Panc1 (cell line): Measurements from ENCODE around the gene CPZ. TPM values are rescaled to one million over a fixed set of nuclear protein-coding genes. Genes with fewer than 3 reads are reported as not detected.
A peak's percentile ranks its signal among the peaks of the same experiment; 100 is the strongest.

Experiments used
- ATAC-seq: fragments of 200-7000 bp; cut with Tn5 transposase; 2 replicates; pipeline ENCODE4 v1.9.1; 2020; ENCODE audit warnings: mild to moderate bottlenecking, moderate library complexity
- Bru-seq: library from RNA; stranded (reverse); fragments of 400-500 nt; gene quantifications from one replicate; lab custom pipeline; 2021; lab: Mats Ljungman, UMichigan
- BruChase-seq, 2 experiments: library from RNA; stranded (reverse); fragments of 400-500 nt; gene quantifications; one replicate each; lab custom pipeline; 2021; lab: Mats Ljungman, UMichigan
- BruUV-seq: library from RNA; stranded (reverse); fragments of 400-500 nt; replicated peaks from 2 replicates; lab custom pipeline; 2021; lab: Mats Ljungman, UMichigan
- CTCF ChIA-PET: fragments of 300-600 bp; sonication (Branson Sonifier 250); formaldehyde crosslinking; loops from one replicate; lab custom pipeline; 2022; ENCODE audit warnings: antibody characterized with exemption; lab: Charles Lee
- POLR2A ChIA-PET: fragments of 300-600 bp; sonication (Branson Sonifier 250); formaldehyde crosslinking; loops from one replicate; lab custom pipeline; 2022; ENCODE audit warnings: antibody characterized with exemption; lab: Charles Lee
- DNase-seq: peaks from one replicate; pipeline ENCODE4 v3.0.0-alpha.2; 2010; ENCODE audit warnings: low read depth, low spot score
- H3K27ac ChIP-seq: 2 replicates; pipeline ENCODE4 v1.5.1; 2011; ENCODE audit warnings: mild to moderate bottlenecking, low read length, inconsistent platforms
- H3K27me3 ChIP-seq: fragments of 200-500 bp; sonication (Bioruptor generic); 2 replicates; pipeline ENCODE4 v1.6.0; 2014; ENCODE audit warnings: low read length, inconsistent platforms; ENCODE audit not compliant: control insufficient read depth, insufficient read depth
- H3K36me3 ChIP-seq: fragments of 200-500 bp; sonication (Bioruptor generic); 2 replicates; pipeline ENCODE4 v1.5.1; 2014; ENCODE audit warnings: inconsistent platforms, mild to moderate bottlenecking, low read length, moderate library complexity; ENCODE audit not compliant: control insufficient read depth, insufficient read depth
- H3K4me1 ChIP-seq: 2 replicates; pipeline ENCODE4 v1.5.1; 2011; ENCODE audit warnings: inconsistent platforms, mild to moderate bottlenecking, low read length, moderate library complexity; ENCODE audit not compliant: control insufficient read depth, insufficient read depth
- H3K4me3 ChIP-seq, 2 experiments: 2 replicates each; pipeline ENCODE4 v1.5.1; 2011 to 2012; ENCODE audit warnings: low read depth in 2 of 2, low read length in 2 of 2, mild to moderate bottlenecking in 2 of 2, inconsistent platforms in 1 of 2, moderate library complexity in 1 of 2
- H3K9me3 ChIP-seq: fragments of 200-500 bp; sonication (Bioruptor generic); 2 replicates; pipeline ENCODE4 v1.5.1; 2014; ENCODE audit warnings: low read depth, mild to moderate bottlenecking, inconsistent platforms, low read length, moderate library complexity; ENCODE audit not compliant: control insufficient read depth, insufficient read depth
- CTCF ChIP-seq: fragments of 450-650 bp; IDR thresholded peaks from 2 replicates; pipeline ENCODE4 v1.5.1; 2017; ENCODE audit warnings: mild to moderate bottlenecking
- POLR2AphosphoS5 ChIP-seq: IDR thresholded peaks from 2 replicates; pipeline ENCODE4 v1.6.1; 2012; ENCODE audit warnings: mild to moderate bottlenecking, low read depth, low read length, moderate library complexity
- REST ChIP-seq, 2 experiments: IDR thresholded peaks; 2 replicates each; pipeline ENCODE4 v1.6.1; 2011 to 2012; ENCODE audit warnings: low read depth in 2 of 2, control low read depth in 1 of 2, low read length in 1 of 2, mild to moderate bottlenecking in 1 of 2, moderate library complexity in 1 of 2; ENCODE audit not compliant: insufficient read depth in 1 of 2
- SIN3A ChIP-seq: IDR thresholded peaks from 2 replicates; pipeline ENCODE4 v1.6.1; 2012; ENCODE audit warnings: low read depth, mild to moderate bottlenecking, low read length, moderate library complexity, borderline replicate concordance; ENCODE audit not compliant: insufficient read depth
- TCF7L2 ChIP-seq: IDR thresholded peaks from 2 replicates; pipeline ENCODE4 v1.6.1; 2011; ENCODE audit warnings: mild to moderate bottlenecking, low read depth, low read length, inconsistent platforms
- in situ Hi-C: cut with HindIII; loops from 2 replicates; pipeline ENCODE4 v1.10.0; 2016; ENCODE audit warnings: low sequenced_read_pairs, low pct_unique_long_range_greater_than_20kb
- intact Hi-C: fragments of 100-400 bp; cut with micrococcal nuclease; formaldehyde crosslinking; loops from one replicate; pipeline ENCODE4 v1.10.0; 2022; ENCODE audit not compliant: unreplicated experiment
- long read RNA-seq: library from polyadenylated mRNA; unstranded; transcript quantifications from one replicate; pipeline ENCODE4 v2.0.0, GENCODE V29; 2021; ENCODE audit not compliant: unreplicated experiment
- polyA plus RNA-seq: library from polyadenylated mRNA; unstranded; fragments of >200 nt; gene quantifications from one replicate; pipeline ENCODE4 v1.2.1, GENCODE V29; 2012; ENCODE audit warnings: missing spikeins; ENCODE audit not compliant: insufficient read length
- total RNA-seq: library from RNA; stranded (reverse); gene quantifications from one replicate; pipeline ENCODE4 v1.2.1, GENCODE V29; 2021; ENCODE audit not compliant: unreplicated experiment

The CPZ gene
- total RNA-seq (0.15 TPM), Bru-seq, nascent RNA (percentile 11 among the genes with signal in this experiment), BruChase-seq, experiment 1, labeled RNA remaining after a 2-hour chase (percentile 8 among the genes with signal in this experiment), BruChase-seq, experiment 2, labeled RNA remaining after a 6-hour chase (percentile 9 among the genes with signal in this experiment)
- 0.17 TPM for polyA plus RNA-seq
- long read RNA-seq: 0 reads

- Histone ChIP-seq H3K9me3 (no peaks in the 10 kb centered on the region), H3K27me3 (no peaks in the 10 kb centered on the region), H3K4me1 (no peaks in the 10 kb centered on the region), H3K4me3 (no peak within 1 kb of the TSS), H3K27ac (no peak within 1 kb of the TSS), H3K36me3 (no peaks in the 10 kb centered on the region)
- ChIA-PET CTCF (interaction anchor here (0.8 kb wide), 1 partner anchor 124 kb away, joined by 3 read pairs; no protein-coding TSS in a partner anchor), POLR2A (no interaction called here)
- intact Hi-C loops (no loop called here), in situ Hi-C loops (no loop called here)
- no TSS peak for BruUV-seq
- no peak for TF ChIP-seq SIN3A
- TF ChIP-seq POLR2AphosphoS5: no peak
- no peak for TF ChIP-seq TCF7L2
- TF ChIP-seq CTCF: no peak
- no peak for TF ChIP-seq REST (IDR thresholded peaks at IDR 0.05; ENCODE audit: insufficient read depth in 1 of 2, low read depth in 2 of 2, low read length in 1 of 2)
- DNase-seq: no peak
- ATAC-seq: no peak
These were observed at the start of gene CPZ for GRCh38 chr4:8592366-8593263. CPZ (plus strand) TSS chr4:8592765; CDS start chr4:8592834, 69 bp downstream.

GRCh38 chr4:8542776-8543525, 49.6 kb upstream of the CPZ start:
- DNase-seq (no peak), ATAC-seq (no peak)
- no peaks in the 10 kb centered on the region for H3K9me3 ChIP-seq
- H3K4me1 ChIP-seq: no peaks in the 10 kb centered on the region
- TF ChIP-seq REST (IDR thresholded peaks at IDR 0.05; ENCODE audit: insufficient read depth in 1 of 2, low read depth in 2 of 2, low read length in 1 of 2) (no peak), SIN3A (no peak), CTCF (no peak), TCF7L2 (no peak), POLR2AphosphoS5 (no peak)
- in situ Hi-C loops (no loop called here), intact Hi-C loops (no loop called here)
- POLR2A ChIA-PET: no interaction called here
- CTCF ChIA-PET: no interaction called here
- no peaks in the 10 kb centered on the region for H3K36me3 ChIP-seq
- H3K4me3 ChIP-seq: no peak overlapping the region
- H3K27me3 ChIP-seq: no peaks in the 10 kb centered on the region
- no TSS peak for BruUV-seq
- H3K27ac ChIP-seq: no peak overlapping the region
